ENCODE data around the gene MLLT6.

The MLLT6 gene

GRCh38 chr17:38667787-38668122, 37.3 kb upstream of the MLLT6 start:
- no peak for TF ChIP-seq SIN3A (IDR thresholded peaks at IDR 0.05; ENCODE audit: borderline replicate concordance, insufficient read depth, low read length)
- TF ChIP-seq FOXP2 (optimal IDR thresholded peaks at IDR 0.05; ENCODE audit: borderline replicate concordance, extremely low read depth, extremely low read length, insufficient read depth): no peak
- TF ChIP-seq TAF1 (IDR thresholded peaks at IDR 0.05; ENCODE audit: borderline replicate concordance, insufficient read depth, low read length): no peak
- no peak for TF ChIP-seq REST (IDR thresholded peaks at IDR 0.05; ENCODE audit: insufficient read depth in 1 of 2, low read depth in 2 of 2, low read length in 2 of 2)
- no peak for TF ChIP-seq POLR2AphosphoS5 (IDR thresholded peaks at IDR 0.05; ENCODE audit: low read depth, low read length)

GRCh38 chr17:38669520-38669919, 35.6 kb upstream of the MLLT6 start:
- TF ChIP-seq REST (IDR thresholded peaks at IDR 0.05; ENCODE audit: insufficient read depth in 1 of 2, low read depth in 2 of 2, low read length in 2 of 2) (no peak), POLR2AphosphoS5 (IDR thresholded peaks at IDR 0.05; ENCODE audit: low read depth, low read length) (no peak), SIN3A (IDR thresholded peaks at IDR 0.05; ENCODE audit: borderline replicate concordance, insufficient read depth, low read length) (no peak), TAF1 (IDR thresholded peaks at IDR 0.05; ENCODE audit: borderline replicate concordance, insufficient read depth, low read length) (no peak)

GRCh38 chr17:38671939-38672720, 32.9 kb upstream of the MLLT6 start:
- no peak for TF ChIP-seq FOXP2 (optimal IDR thresholded peaks at IDR 0.05; ENCODE audit: borderline replicate concordance, extremely low read depth, extremely low read length, insufficient read depth)
- TF ChIP-seq POLR2AphosphoS5 (IDR thresholded peaks at IDR 0.05; ENCODE audit: low read depth, low read length): no peak
- TF ChIP-seq SIN3A (IDR thresholded peaks at IDR 0.05; ENCODE audit: borderline replicate concordance, insufficient read depth, low read length): no peak
- TF ChIP-seq REST (IDR thresholded peaks at IDR 0.05; ENCODE audit: insufficient read depth in 1 of 2, low read depth in 2 of 2, low read length in 2 of 2): no peak
- TF ChIP-seq TAF1 (IDR thresholded peaks at IDR 0.05; ENCODE audit: borderline replicate concordance, insufficient read depth, low read length): no peak

GRCh38 chr17:38672788-38673706, 32.0 kb upstream of the MLLT6 start:
- TF ChIP-seq POLR2AphosphoS5 (IDR thresholded peaks at IDR 0.05; ENCODE audit: low read depth, low read length) (no peak), FOXP2 (optimal IDR thresholded peaks at IDR 0.05; ENCODE audit: borderline replicate concordance, extremely low read depth, extremely low read length, insufficient read depth) (no peak), TAF1 (IDR thresholded peaks at IDR 0.05; ENCODE audit: borderline replicate concordance, insufficient read depth, low read length) (no peak), REST (IDR thresholded peaks at IDR 0.05; ENCODE audit: insufficient read depth in 1 of 2, low read depth in 2 of 2, low read length in 2 of 2) (no peak), SIN3A (IDR thresholded peaks at IDR 0.05; ENCODE audit: borderline replicate concordance, insufficient read depth, low read length) (no peak)
